Measurements from ENCODE around the gene BIRC6.

GRCh38 chr2:32652555-32653209 lies 295.9 kb downstream of the BIRC6 start:
- TF ChIP-seq TAF1 (IDR thresholded peaks at IDR 0.05; ENCODE audit: borderline replicate concordance, insufficient read depth, low read length): no peak
- TF ChIP-seq POLR2AphosphoS5 (IDR thresholded peaks at IDR 0.05; ENCODE audit: low read depth, low read length): no peak
- TF ChIP-seq REST (IDR thresholded peaks at IDR 0.05; ENCODE audit: insufficient read depth in 1 of 2, low read depth in 2 of 2, low read length in 2 of 2): no peak
- no peak for TF ChIP-seq SIN3A (IDR thresholded peaks at IDR 0.05; ENCODE audit: borderline replicate concordance, insufficient read depth, low read length)
- no peak for TF ChIP-seq FOXP2 (optimal IDR thresholded peaks at IDR 0.05; ENCODE audit: borderline replicate concordance, extremely low read depth, extremely low read length, insufficient read depth)
